DOHH2 (cell line): ENCODE data around the gene DPP4.

Source experiments
- EZH2phosphoT487 ChIP-seq: fragments of 200-600 bp; sonication (generic); IDR thresholded peaks from 2 replicates; pipeline ENCODE4 v1.6.1; 2017; ENCODE audit warnings: borderline replicate concordance, mild to moderate bottlenecking, antibody characterized with exemption, low read length, moderate library complexity, mixed read lengths
- TF ChIP-seq, protein P1 (sequence below): fragments of 200-600 bp; sonication (generic); IDR thresholded peaks from one replicate; pipeline ENCODE4 v1.5.1; 2014; ENCODE audit warnings: antibody characterized with exemption, mild to moderate bottlenecking, low read depth, low read length; ENCODE audit not compliant: poor library complexity, severe bottlenecking

DNA sequence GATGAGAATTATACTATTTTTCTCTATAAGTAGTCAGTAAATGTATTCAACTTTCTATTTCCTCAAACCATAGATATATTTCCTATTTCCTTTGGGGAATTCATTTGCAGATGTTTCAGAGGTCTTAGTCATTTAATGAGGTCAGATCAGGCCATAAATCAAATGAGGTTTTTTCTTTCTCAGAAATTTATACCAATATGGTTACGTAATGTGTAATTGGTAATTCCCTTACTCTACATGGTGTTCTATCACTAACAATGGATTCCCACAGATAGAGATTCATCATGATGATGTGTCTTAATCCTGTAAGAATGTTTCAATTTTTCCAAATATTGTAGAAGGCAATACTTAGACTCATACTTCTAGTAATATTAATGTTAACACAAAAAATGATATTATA lies 108.0 kb downstream of the DPP4 start:
- TF ChIP-seq, protein P1, sequence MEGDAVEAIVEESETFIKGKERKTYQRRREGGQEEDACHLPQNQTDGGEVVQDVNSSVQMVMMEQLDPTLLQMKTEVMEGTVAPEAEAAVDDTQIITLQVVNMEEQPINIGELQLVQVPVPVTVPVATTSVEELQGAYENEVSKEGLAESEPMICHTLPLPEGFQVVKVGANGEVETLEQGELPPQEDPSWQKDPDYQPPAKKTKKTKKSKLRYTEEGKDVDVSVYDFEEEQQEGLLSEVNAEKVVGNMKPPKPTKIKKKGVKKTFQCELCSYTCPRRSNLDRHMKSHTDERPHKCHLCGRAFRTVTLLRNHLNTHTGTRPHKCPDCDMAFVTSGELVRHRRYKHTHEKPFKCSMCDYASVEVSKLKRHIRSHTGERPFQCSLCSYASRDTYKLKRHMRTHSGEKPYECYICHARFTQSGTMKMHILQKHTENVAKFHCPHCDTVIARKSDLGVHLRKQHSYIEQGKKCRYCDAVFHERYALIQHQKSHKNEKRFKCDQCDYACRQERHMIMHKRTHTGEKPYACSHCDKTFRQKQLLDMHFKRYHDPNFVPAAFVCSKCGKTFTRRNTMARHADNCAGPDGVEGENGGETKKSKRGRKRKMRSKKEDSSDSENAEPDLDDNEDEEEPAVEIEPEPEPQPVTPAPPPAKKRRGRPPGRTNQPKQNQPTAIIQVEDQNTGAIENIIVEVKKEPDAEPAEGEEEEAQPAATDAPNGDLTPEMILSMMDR, result no peak
- TF ChIP-seq EZH2phosphoT487, result no peak
